Activated naive CD8-positive, alpha-beta T cell treated with anti-CD3 and anti-CD28 coated beads, Interleukin-2, amount 10 ng/mL, durations not matched to agents 7 days and 5 days (primary cell): ENCODE results near the gene CKS1B. TPM values are rescaled to one million over a fixed set of nuclear protein-coding genes. Genes with fewer than 3 reads are reported as not detected.
A peak's percentile ranks its signal among the peaks of the same experiment; 100 is the strongest.

Source experiments
- ATAC-seq: fragments of 150-1000 bp; cut with Tn5 transposase; one replicate; pipeline ENCODE4 v1.10.0; 2021; ENCODE audit warnings: low read depth, moderate library complexity
- POLR2A ChIA-PET: fragments of 350-600 bp; sonication (Branson Sonifier 250); formaldehyde crosslinking; loops from one replicate; lab custom pipeline; 2021; ENCODE audit warnings: antibody characterized with exemption; lab: Charles Lee
- DNase-seq: peaks from one replicate; pipeline ENCODE4 v3.0.0; 2021
- H3K27ac Mint-ChIP-seq: one replicate; pipeline ENCODE4 v1.8.0; 2022; ENCODE audit warnings: mild to moderate bottlenecking, mixed read lengths
- H3K27me3 Mint-ChIP-seq: one replicate; pipeline ENCODE4 v1.8.0; 2022; ENCODE audit warnings: mild to moderate bottlenecking, moderate library complexity, mixed read lengths
- H3K36me3 Mint-ChIP-seq: one replicate; pipeline ENCODE4 v1.8.0; 2021; ENCODE audit warnings: mild to moderate bottlenecking, mixed read lengths
- H3K4me1 Mint-ChIP-seq: one replicate; pipeline ENCODE4 v1.8.0; 2021; ENCODE audit warnings: mixed read lengths
- H3K4me3 Mint-ChIP-seq: one replicate; pipeline ENCODE4 v1.8.0; 2022; ENCODE audit warnings: mild to moderate bottlenecking, moderate library complexity, mixed read lengths
- H3K9me3 Mint-ChIP-seq: one replicate; pipeline ENCODE4 v1.8.0; 2021; ENCODE audit warnings: mixed read lengths
- total RNA-seq, 2 experiments: library from RNA; stranded (reverse); gene quantifications; one replicate each; pipeline ENCODE4 v1.2.3, GENCODE V29; 2021

CKS1B gene
- total RNA-seq, 2 experiments from 2014 or later, result 112 to 114 TPM

GRCh38 chr1:154940213-154940560 lies 34.3 kb upstream of the CKS1B start:
- Mint-ChIP-seq H3K4me1 (peaks cover 57% of the 10 kb centered on the region), H3K36me3 (peaks cover 1% of the 10 kb centered on the region), H3K27me3 (no peaks in the 10 kb centered on the region), H3K9me3 (no peaks in the 10 kb centered on the region), H3K4me3 (peak overlapping the region; percentile 15), H3K27ac (peak overlapping the region; percentile 92)
- DNase-seq (no peak), ATAC-seq (no peak)
- POLR2A ChIA-PET, result interaction anchor here (0.7 to 5.7 kb wide), 4 partner anchors 10 to 34 kb away, joined by 3 to 38 read pairs (median 6); partner anchors contain the start of genes CKS1B and PBXIP1

- ATAC-seq, result no peak
- H3K9me3 Mint-ChIP-seq, result no peaks in the 10 kb centered on the region
- no peak overlapping the region for H3K4me3 Mint-ChIP-seq
- no peak for DNase-seq
- H3K27me3 Mint-ChIP-seq, result no peaks in the 10 kb centered on the region
- POLR2A ChIA-PET, result interaction anchor here (0.6 to 5.7 kb wide), 4 partner anchors 10 to 34 kb away, joined by 3 to 38 read pairs (median 6); partner anchors contain the start of genes CKS1B and PBXIP1
- peaks cover 55% of the 10 kb centered on the region for H3K4me1 Mint-ChIP-seq
- H3K27ac Mint-ChIP-seq, result peak overlapping the region; percentile 92
- H3K36me3 Mint-ChIP-seq, result no peaks in the 10 kb centered on the region
Observed at GRCh38 chr1:154940651-154941194, 33.8 kb upstream of the CKS1B start.

GRCh38 chr1:154941333-154942013 lies 33.0 kb upstream of the CKS1B start:
- no peaks in the 10 kb centered on the region for H3K9me3 Mint-ChIP-seq
- POLR2A ChIA-PET, result interaction anchor here (0.6 to 1.7 kb wide), 2 partner anchors 18 to 33 kb away, joined by 3 to 8 read pairs; partner anchors contain the start of gene CKS1B
- H3K4me3 Mint-ChIP-seq, result peak overlapping the region; percentile 44

GRCh38 chr1:154943649-154944400 lies 30.7 kb upstream of the CKS1B start:
- H3K27me3 Mint-ChIP-seq, result no peaks in the 10 kb centered on the region
- POLR2A ChIA-PET, result interaction anchor here (0.8 to 1.2 kb wide), 2 partner anchors 337 to 384 kb away, joined by 3 read pairs; no protein-coding TSS in a partner anchor
- peaks cover 46% of the 10 kb centered on the region for H3K4me1 Mint-ChIP-seq
- ATAC-seq, result no peak
- H3K4me3 Mint-ChIP-seq, result peak overlapping the region; percentile 10
- peak; percentile 52 for DNase-seq
- H3K27ac Mint-ChIP-seq, result peak overlapping the region; percentile 92
- peaks cover 6% of the 10 kb centered on the region for H3K36me3 Mint-ChIP-seq
- no peaks in the 10 kb centered on the region for H3K9me3 Mint-ChIP-seq

More at GRCh38 chr1:154941333-154942013, 33.0 kb upstream of the CKS1B start:
- DNase-seq (no peak), ATAC-seq (no peak)
- Mint-ChIP-seq H3K4me1 (peaks cover 53% of the 10 kb centered on the region), H3K36me3 (no peaks in the 10 kb centered on the region), H3K27me3 (no peaks in the 10 kb centered on the region), H3K27ac (peak overlapping the region; percentile 92)

- no peak for ATAC-seq
Observed at GRCh38 chr1:154944401-154945159, 29.9 kb upstream of the CKS1B start.

GRCh38 chr1:154945160-154945961 lies 29.1 kb upstream of the CKS1B start:
- ATAC-seq, result no peak
- POLR2A ChIA-PET, result interaction anchor here (0.6 to 1.9 kb wide), 4 partner anchors 9 to 338 kb away, joined by 3 to 9 read pairs (median 6); partner anchors contain the start of genes PBXIP1 and PMVK
- DNase-seq, result no peak
- Mint-ChIP-seq H3K9me3 (no peaks in the 10 kb centered on the region), H3K27ac (no peak overlapping the region), H3K27me3 (no peaks in the 10 kb centered on the region), H3K4me1 (peaks cover 40% of the 10 kb centered on the region), H3K36me3 (peaks cover 8% of the 10 kb centered on the region), H3K4me3 (no peak overlapping the region)

More at GRCh38 chr1:154944401-154945159, 29.9 kb upstream of the CKS1B start:
- Mint-ChIP-seq H3K36me3 (peaks cover 8% of the 10 kb centered on the region), H3K27ac (peak overlapping the region; percentile 92), H3K4me3 (no peak overlapping the region), H3K9me3 (no peaks in the 10 kb centered on the region), H3K4me1 (peaks cover 42% of the 10 kb centered on the region), H3K27me3 (no peaks in the 10 kb centered on the region)
- POLR2A ChIA-PET, result interaction anchor here (0.6 to 1.9 kb wide), 3 partner anchors 8 to 338 kb away, joined by 3 to 9 read pairs (median 3); partner anchors contain the start of gene PMVK
- DNase-seq, result no peak

GRCh38 chr1:154945962-154946850 lies 28.3 kb upstream of the CKS1B start:
- POLR2A ChIA-PET, result interaction anchor here (1.3 to 1.9 kb wide), 2 partner anchors 9 to 10 kb away, joined by 9 read pairs; partner anchors contain the start of genes PBXIP1 and PMVK
- DNase-seq (no peak), ATAC-seq (no peak)
- Mint-ChIP-seq H3K27ac (no peak overlapping the region), H3K27me3 (no peaks in the 10 kb centered on the region), H3K9me3 (no peaks in the 10 kb centered on the region), H3K4me3 (no peak overlapping the region), H3K36me3 (peaks cover 13% of the 10 kb centered on the region), H3K4me1 (peaks cover 38% of the 10 kb centered on the region)

GRCh38 chr1:154948079-154948478 lies 26.4 kb upstream of the CKS1B start:
- no peaks in the 10 kb centered on the region for H3K9me3 Mint-ChIP-seq
- H3K27ac Mint-ChIP-seq, result peak overlapping the region; percentile 30
- peaks cover 40% of the 10 kb centered on the region for H3K4me1 Mint-ChIP-seq
- H3K27me3 Mint-ChIP-seq, result no peaks in the 10 kb centered on the region
- H3K4me3 Mint-ChIP-seq, result no peak overlapping the region
- POLR2A ChIA-PET, result interaction anchor here (6.6 kb wide), 1 partner anchor 10 kb away, joined by 38 read pairs; the partner anchor contains the start of gene PMVK
- ATAC-seq (no peak), DNase-seq (no peak)
- H3K36me3 Mint-ChIP-seq, result peaks cover 23% of the 10 kb centered on the region

GRCh38 chr1:154951901-154952657 lies 22.4 kb upstream of the CKS1B start:
- H3K36me3 Mint-ChIP-seq, result peaks cover 28% of the 10 kb centered on the region
- no peaks in the 10 kb centered on the region for H3K9me3 Mint-ChIP-seq
- H3K4me1 Mint-ChIP-seq, result peaks cover 62% of the 10 kb centered on the region
- POLR2A ChIA-PET, result interaction anchor here (0.7 to 6.6 kb wide), 7 partner anchors 10 to 99 kb away, joined by 3 to 38 read pairs (median 7); partner anchors contain the start of genes ADAM15, CKS1B, FLAD1 and PMVK
- no peaks in the 10 kb centered on the region for H3K27me3 Mint-ChIP-seq
- peak; percentile 47 for ATAC-seq
- H3K27ac Mint-ChIP-seq, result peak overlapping the region; percentile 99
- DNase-seq, result peak; percentile 62
- H3K4me3 Mint-ChIP-seq, result peak overlapping the region; percentile 97

GRCh38 chr1:154952664-154953063 lies 21.8 kb upstream of the CKS1B start:
- POLR2A ChIA-PET, result interaction anchor here (1.5 to 6.6 kb wide), 5 partner anchors 9 to 98 kb away, joined by 5 to 38 read pairs (median 12); partner anchors contain the start of genes ADAM15, CKS1B, FLAD1 and PMVK
- H3K4me3 Mint-ChIP-seq, result peak overlapping the region; percentile 97
- peaks cover 63% of the 10 kb centered on the region for H3K4me1 Mint-ChIP-seq

More at GRCh38 chr1:154952664-154953063, 21.8 kb upstream of the CKS1B start:
- Mint-ChIP-seq H3K9me3 (no peaks in the 10 kb centered on the region), H3K27me3 (no peaks in the 10 kb centered on the region), H3K27ac (peak overlapping the region; percentile 99), H3K36me3 (peaks cover 26% of the 10 kb centered on the region)
- DNase-seq, result no peak
- no peak for ATAC-seq
